Endodermal cell (in vitro differentiated cells): ENCODE measurements around the gene ATXN1. TPM values are rescaled to one million over a fixed set of nuclear protein-coding genes. Genes with fewer than 3 reads are reported as not detected.

Source experiments
- DNase-seq: peaks from one replicate; pipeline ENCODE4 v3.0.0-alpha.2; 2017
- H3K27ac ChIP-seq: 2 replicates; pipeline ENCODE4 v1.5.1; 2013; ENCODE audit warnings: mild to moderate bottlenecking, low read depth, low read length, moderate library complexity
- H3K27me3 ChIP-seq: 2 replicates; pipeline ENCODE4 v1.6.1; 2013; ENCODE audit warnings: mild to moderate bottlenecking, low read length, moderate library complexity; ENCODE audit not compliant: insufficient read depth, control insufficient read depth, poor library complexity, severe bottlenecking
- H3K36me3 ChIP-seq: 2 replicates; pipeline ENCODE4 v1.7.0; 2013; ENCODE audit warnings: mild to moderate bottlenecking, low read length, moderate library complexity; ENCODE audit not compliant: control insufficient read depth, insufficient read depth
- H3K4me1 ChIP-seq: one replicate; pipeline ENCODE4 v1.7.0; 2013; ENCODE audit warnings: low read length; ENCODE audit not compliant: control insufficient read depth, insufficient read depth
- H3K4me3 ChIP-seq: 2 replicates; pipeline ENCODE4 v1.5.1; 2013; ENCODE audit warnings: mild to moderate bottlenecking, low read length, moderate library complexity
- H3K9ac ChIP-seq: 2 replicates; pipeline ENCODE4 v1.6.1; 2013; ENCODE audit warnings: mild to moderate bottlenecking, low read length, moderate library complexity; ENCODE audit not compliant: poor library complexity, severe bottlenecking; ENCODE audit errors: extremely low read depth
- H3K9me3 ChIP-seq: 2 replicates; pipeline ENCODE4 v1.6.1; 2013; ENCODE audit warnings: mild to moderate bottlenecking, low read length, moderate library complexity; ENCODE audit not compliant: control insufficient read depth
- H3K27ac Mint-ChIP-seq: 2 replicates; pipeline ENCODE4 v1.8.0; 2020; ENCODE audit warnings: mixed read lengths
- H3K27me3 Mint-ChIP-seq: 2 replicates; pipeline ENCODE4 v1.8.0; 2021; ENCODE audit warnings: mild to moderate bottlenecking, mixed read lengths; ENCODE audit not compliant: insufficient read depth
- H3K36me3 Mint-ChIP-seq: 2 replicates; pipeline ENCODE4 v1.8.0; 2020; ENCODE audit warnings: low read depth, mixed read lengths
- H3K4me1 Mint-ChIP-seq: 2 replicates; pipeline ENCODE4 v1.8.0; 2020; ENCODE audit warnings: mixed read lengths
- H3K4me3 Mint-ChIP-seq: 2 replicates; pipeline ENCODE4 v1.8.0; 2020; ENCODE audit warnings: mild to moderate bottlenecking, moderate library complexity, mixed read lengths
- H3K9me3 Mint-ChIP-seq: 2 replicates; pipeline ENCODE4 v1.8.0; 2020; ENCODE audit warnings: mild to moderate bottlenecking, mixed read lengths
- WGBS, 2 experiments: methylation state at CpG; one replicate each; pipeline versions ENCODE4 v1.1.5 to v1.1.7; 2013; ENCODE audit warnings: missing lambda C conversion rate in 2 of 2, mixed read lengths in 1 of 2; ENCODE audit not compliant: insufficient coverage in 1 of 2, insufficient read length in 1 of 2; 5-methylcytosine and 5-hydroxymethylcytosine counted together
- total RNA-seq, 2 donors: library from RNA; stranded (reverse); fragmentation: NEBNext Ultra II Directional in 1 of 2; extraction: Animal tissue kit (Norgen Biotek cat#: 25700) in 1 of 2; gene quantifications; 2 replicates in 1 of 2; 3 replicates in 1 of 2; pipeline ENCODE4 v1.2.1, GENCODE V29; 2021
- TF ChIP-seq, protein P1 (sequence below): fragments of 200-600 bp; sonication (generic); conservative IDR thresholded peaks from 2 replicates; pipeline ENCODE4 v1.5.0; 2021; ENCODE audit warnings: antibody characterized with exemption, mild to moderate bottlenecking

Gene ATXN1
- total RNA-seq, 2 donors from 2014 or later, result 10.4 to 15.9 TPM

DNA sequence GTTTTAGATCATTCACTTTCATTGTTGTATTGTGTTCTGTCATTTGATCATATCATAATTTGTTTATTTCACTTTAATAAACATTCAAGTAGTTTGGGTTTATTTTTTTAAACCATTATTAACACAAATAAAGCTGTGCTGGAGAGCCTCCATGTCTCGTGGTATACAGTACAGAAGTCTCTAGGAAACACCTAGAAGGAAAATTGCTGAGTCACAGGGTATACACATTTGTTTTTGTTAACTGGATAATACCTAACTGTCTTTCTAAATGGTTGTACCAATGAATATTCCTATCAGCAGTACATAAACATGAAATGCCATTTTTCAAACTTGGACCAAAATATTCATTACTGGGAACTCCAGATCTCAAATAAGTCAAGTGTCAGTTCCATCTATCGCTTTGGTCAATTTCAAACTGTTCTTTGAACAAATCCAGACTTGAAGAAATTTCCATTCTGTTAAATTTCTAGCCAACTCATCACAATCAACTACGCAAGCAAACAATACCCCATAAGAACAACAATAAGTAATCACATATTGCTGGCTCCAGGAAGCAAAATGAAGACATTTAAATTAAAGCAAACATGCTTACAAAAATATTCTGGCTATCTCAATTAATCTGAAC lies 138.1 kb downstream of the ATXN1 start:
- Histone ChIP-seq H3K36me3 (no peaks in the 10 kb centered on the region), H3K27me3 (no peaks in the 10 kb centered on the region), H3K9ac (no peak overlapping the region), H3K4me1 (no peaks in the 10 kb centered on the region), H3K27ac (no peak overlapping the region), H3K4me3 (no peak overlapping the region), H3K9me3 (no peaks in the 10 kb centered on the region)
- Mint-ChIP-seq H3K9me3 (no peaks in the 10 kb centered on the region), H3K4me3 (no peak overlapping the region), H3K4me1 (no peaks in the 10 kb centered on the region), H3K36me3 (no peaks in the 10 kb centered on the region), H3K27ac (peak overlapping the region; percentile 39), H3K27me3 (no peaks in the 10 kb centered on the region)
- WGBS, 2 experiments, result 64 to 94% methylated on average over 2 to 3 of the region's 3 CpGs
- DNase-seq, result no peak
- TF ChIP-seq, protein P1, sequence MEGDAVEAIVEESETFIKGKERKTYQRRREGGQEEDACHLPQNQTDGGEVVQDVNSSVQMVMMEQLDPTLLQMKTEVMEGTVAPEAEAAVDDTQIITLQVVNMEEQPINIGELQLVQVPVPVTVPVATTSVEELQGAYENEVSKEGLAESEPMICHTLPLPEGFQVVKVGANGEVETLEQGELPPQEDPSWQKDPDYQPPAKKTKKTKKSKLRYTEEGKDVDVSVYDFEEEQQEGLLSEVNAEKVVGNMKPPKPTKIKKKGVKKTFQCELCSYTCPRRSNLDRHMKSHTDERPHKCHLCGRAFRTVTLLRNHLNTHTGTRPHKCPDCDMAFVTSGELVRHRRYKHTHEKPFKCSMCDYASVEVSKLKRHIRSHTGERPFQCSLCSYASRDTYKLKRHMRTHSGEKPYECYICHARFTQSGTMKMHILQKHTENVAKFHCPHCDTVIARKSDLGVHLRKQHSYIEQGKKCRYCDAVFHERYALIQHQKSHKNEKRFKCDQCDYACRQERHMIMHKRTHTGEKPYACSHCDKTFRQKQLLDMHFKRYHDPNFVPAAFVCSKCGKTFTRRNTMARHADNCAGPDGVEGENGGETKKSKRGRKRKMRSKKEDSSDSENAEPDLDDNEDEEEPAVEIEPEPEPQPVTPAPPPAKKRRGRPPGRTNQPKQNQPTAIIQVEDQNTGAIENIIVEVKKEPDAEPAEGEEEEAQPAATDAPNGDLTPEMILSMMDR, result no peak

DNA sequence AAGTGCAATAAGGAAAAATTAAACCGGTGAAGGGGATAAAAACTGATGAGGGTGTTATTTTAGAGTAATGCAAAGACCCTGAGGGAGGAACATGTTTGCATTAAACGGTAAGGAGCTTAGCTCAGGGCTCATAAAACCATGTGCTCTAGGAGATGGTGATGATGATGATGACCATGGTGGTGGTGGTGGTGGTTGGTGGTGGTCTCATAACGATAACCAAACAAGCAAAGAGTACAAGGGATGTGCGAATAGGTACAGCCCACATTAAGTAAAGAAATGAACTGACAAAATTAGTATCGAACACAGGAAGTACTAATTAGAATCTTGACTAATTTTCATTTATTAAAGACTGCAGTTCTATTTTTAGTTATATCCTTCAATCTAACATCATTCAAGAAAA lies 139.1 kb downstream of the ATXN1 start:
- no peaks in the 10 kb centered on the region for H3K9me3 ChIP-seq
- H3K4me1 Mint-ChIP-seq, result no peaks in the 10 kb centered on the region

DNA sequence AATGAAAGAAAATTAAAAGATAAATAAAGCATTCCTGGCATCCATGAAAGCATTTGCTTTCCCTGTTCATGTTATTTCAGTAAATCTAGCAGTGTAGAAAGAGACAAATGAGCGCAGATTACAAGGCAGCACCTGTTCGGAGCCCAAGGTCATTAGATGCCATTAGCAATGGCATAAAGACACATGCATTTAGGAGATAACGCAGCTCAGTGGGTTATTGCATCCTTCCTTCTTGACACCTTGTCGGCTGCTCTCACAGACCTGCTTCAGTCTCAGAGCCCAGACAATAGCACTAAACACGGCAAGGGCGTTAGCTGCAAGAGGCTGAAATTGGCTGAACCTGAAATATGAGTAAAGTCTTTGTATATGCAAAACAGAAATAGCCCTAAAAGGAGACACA lies 140.3 kb downstream of the ATXN1 start:
- Histone ChIP-seq H3K27me3 (no peaks in the 10 kb centered on the region), H3K9me3 (no peaks in the 10 kb centered on the region), H3K4me1 (no peaks in the 10 kb centered on the region), H3K27ac (no peak overlapping the region), H3K4me3 (no peak overlapping the region), H3K36me3 (no peaks in the 10 kb centered on the region), H3K9ac (no peak overlapping the region)
- Mint-ChIP-seq H3K4me3 (no peak overlapping the region), H3K9me3 (no peaks in the 10 kb centered on the region), H3K4me1 (no peaks in the 10 kb centered on the region), H3K27ac (no peak overlapping the region), H3K36me3 (no peaks in the 10 kb centered on the region), H3K27me3 (no peaks in the 10 kb centered on the region)
- TF ChIP-seq, protein P1, result no peak
- no peak for DNase-seq
- 71 to 100% methylated on average over 4 to 6 of the region's 6 CpGs for WGBS, 2 experiments

More for the DNA sequence above, 139.1 kb downstream of the ATXN1 start:
- Histone ChIP-seq H3K9ac (no peak overlapping the region), H3K27ac (no peak overlapping the region), H3K27me3 (no peaks in the 10 kb centered on the region), H3K4me1 (no peaks in the 10 kb centered on the region), H3K4me3 (no peak overlapping the region), H3K36me3 (no peaks in the 10 kb centered on the region)
- Mint-ChIP-seq H3K9me3 (no peaks in the 10 kb centered on the region), H3K36me3 (no peaks in the 10 kb centered on the region), H3K27ac (no peak overlapping the region), H3K4me3 (no peak overlapping the region), H3K27me3 (no peaks in the 10 kb centered on the region)
- 94 to 95% methylated on average over 3 to 5 of the region's 5 CpGs for WGBS, 2 experiments
- TF ChIP-seq, protein P1, result no peak
- no peak for DNase-seq
